Activated T-helper 2 cell treated with anti-CD3 and anti-CD28 coated beads, Interferon-gamma antibody, Interleukin-2, Interleukin-4, amounts not matched to agents 10 μg/mL and 5 μg/mL and 100 μg/mL, durations not matched to agents 14 hours and 24 hours and 36 hours (primary cell): ENCODE measurements around the gene HOXD12. TPM values are rescaled to one million over a fixed set of nuclear protein-coding genes. Genes with fewer than 3 reads are reported as not detected.

Experiments
- total RNA-seq: library from RNA; stranded (reverse); gene quantifications from 2 replicates; pipeline ENCODE4 v1.2.3, GENCODE V29; 2022

HOXD12 gene
- total RNA-seq, 1 donor from 2014 or later, result not detected

Other genes starting within 250 kb of the HOXD12 start
- 50.3 and 51.9 TPM in 2 replicates for gene LNPK, start 97.5 kb upstream of the HOXD12 start, total RNA-seq
- gene EVX2, start 15.8 kb upstream of the HOXD12 start, total RNA-seq, result not detected in 2 replicates
- not detected in 2 replicates for gene HOXD13, start 7.1 kb upstream of the HOXD12 start, total RNA-seq
- gene HOXD11, start 7.5 kb downstream of the HOXD12 start, total RNA-seq, result not detected in 2 replicates
- not detected in 2 replicates for gene HOXD10, start 17.0 kb downstream of the HOXD12 start, total RNA-seq
- not detected in 2 replicates for gene HOXD9, start 22.9 kb downstream of the HOXD12 start, total RNA-seq
- gene HOXD8, start 29.9 kb downstream of the HOXD12 start, total RNA-seq, result not detected in 2 replicates
- not detected in 2 replicates for gene HOXD4, start 51.8 kb downstream of the HOXD12 start, total RNA-seq
- gene HOXD3, start 57.5 kb downstream of the HOXD12 start, total RNA-seq, result not detected in 2 replicates
- gene HOXD1, start 88.9 kb downstream of the HOXD12 start, total RNA-seq, result not detected in 2 replicates
- gene MTX2, start 169.6 kb downstream of the HOXD12 start, total RNA-seq, result 26.0 and 26.2 TPM in 2 replicates